Measurements from ENCODE around the gene DDX17. TPM values are rescaled to one million over a fixed set of nuclear protein-coding genes. Genes with fewer than 3 reads are reported as not detected.

The DDX17 gene
- total and polyA plus RNA-seq, 10 of the 15 experiments (the other 5 are each of a cell fraction or from before 2014, with no cell fraction given): 25.2 to 778 (median 266) TPM

GRCh38 chr22:38448945-38449745, 57.0 kb downstream of the DDX17 start (continued):
- TF ChIP-seq NKRF (conservative IDR thresholded peaks at IDR 0.05) (no peak), TARDBP (IDR thresholded peaks at IDR 0.05; ENCODE audit: borderline replicate concordance) (no peak), ATF7 (IDR thresholded peaks at IDR 0.05; ENCODE audit: low read depth) (no peak), MLLT1 (IDR thresholded peaks at IDR 0.05) (no peak), ZNF217 (IDR thresholded peaks at IDR 0.05) (no peak), ZNF384 (IDR thresholded peaks at IDR 0.05; ENCODE audit: borderline replicate concordance, low read depth, low read length) (no peak)

GRCh38 chr22:38446018-38446601, 60.0 kb downstream of the DDX17 start:
- ChIA-PET SMC1A (ENCODE audit: uncharacterized antibody, unreplicated experiment) (no interaction called here), CTCF (interaction anchor here (1.2 kb wide), 1 partner anchor 11 kb away, joined by 3 read pairs; no protein-coding TSS in a partner anchor), RAD21 (ENCODE audit: unreplicated experiment) (interaction anchor here (0.8 kb wide), 1 partner anchor 34 kb away, joined by 3 read pairs; no protein-coding TSS in a partner anchor), POLR2A (interaction anchor here (0.6 kb wide), 1 partner anchor 438 kb away, joined by 3 read pairs; no protein-coding TSS in a partner anchor)
- H3K4me3 ChIP-seq: no peak overlapping the region
- H2AFZ ChIP-seq (ENCODE audit: control insufficient read depth, low read depth, low read length): no peak overlapping the region
- no peak overlapping the region for H3K27ac ChIP-seq (ENCODE audit: control insufficient read depth, insufficient read depth)
- in situ Hi-C loops (cut with MboI) (no loop called here), intact Hi-C loops (cut with micrococcal nuclease; ENCODE audit: unreplicated experiment) (no loop called here)
- no peaks in the 10 kb centered on the region for H3K79me2 ChIP-seq (ENCODE audit: control insufficient read depth, insufficient read depth, low read length)
- no peaks in the 10 kb centered on the region for H3K9me3 ChIP-seq (replicated peaks; ENCODE audit: control insufficient read depth, insufficient read depth, low read length)
- no peaks in the 10 kb centered on the region for H3K4me1 ChIP-seq (ENCODE audit: control insufficient read depth, insufficient read depth, low read length)
- peaks cover 0 to 2% of the 10 kb centered on the region in 2 experiments; a peak in 3 of 4 replicates for H3K27me3 ChIP-seq (replicated peaks in 1 of 2; ENCODE audit: control insufficient read depth in 2 of 2, insufficient read depth in 2 of 2, low read length in 1 of 2)
- 23% methylated on average over 8 of the region's 9 CpGs for WGBS (ENCODE audit: insufficient coverage, insufficient replicate concordance, low lambda C conversion rate, missing lambda C conversion rate)
- no peak overlapping the region for H3K9ac ChIP-seq (ENCODE audit: control insufficient read depth, insufficient read depth, low read length)
- no peak for TF ChIP-seq E2F4 (IDR thresholded peaks at IDR 0.05; ENCODE audit: low read depth, low read length)
- no peak for TF ChIP-seq BCL3 (IDR thresholded peaks at IDR 0.05; ENCODE audit: borderline replicate concordance, insufficient read depth, low read depth, low read length, poor library complexity, severe bottlenecking)
- TF ChIP-seq CREM (IDR thresholded peaks at IDR 0.05; ENCODE audit: low read depth): no peak
- TF ChIP-seq SUPT20H (IDR thresholded peaks at IDR 0.05; ENCODE audit: borderline replicate concordance, control insufficient read depth, low read depth, low read length): no peak
- H3K36me3 ChIP-seq (ENCODE audit: control insufficient read depth in 2 of 2, insufficient read depth in 2 of 2, low read length in 1 of 2): no peaks in the 10 kb centered on the region
- H3K4me2 ChIP-seq (ENCODE audit: control insufficient read depth, insufficient read depth): no peak overlapping the region
- no peak for ATAC-seq
- no peak for FAIRE-seq
- no peaks in the 10 kb centered on the region for H4K20me1 ChIP-seq (ENCODE audit: control insufficient read depth, insufficient read depth)
- no peak for DNase-seq (ENCODE audit: low read depth, low spot score)
- BruUV-seq (replicated peaks): no TSS peak
